Stimulated activated CD8-positive, alpha-beta memory T cell treated with anti-CD3 and anti-CD28 coated beads, Interleukin-12 subunit alpha, Interleukin-12 subunit beta, amount 100 ng/mL, for 4 hours (primary cell): ENCODE results near the gene COL17A1.

Experiments used
- DNase-seq: peaks from one replicate; pipeline ENCODE4 v3.0.0-alpha.2; 2020; ENCODE audit warnings: low read depth

Gene COL17A1

GRCh38 chr10:104096692-104097091 lies 11.0 kb upstream of the COL17A1 start:
- no peak for DNase-seq

- DNase-seq = no peak
Measured at GRCh38 chr10:104092749-104093148, 7.1 kb upstream of the COL17A1 start.

- DNase-seq = no peak
Measured at GRCh38 chr10:104090611-104091010, 4.9 kb upstream of the COL17A1 start.

GRCh38 chr10:104089621-104090020 lies 3.9 kb upstream of the COL17A1 start:
- no peak for DNase-seq

GRCh38 chr10:104088239-104088638 lies 2.6 kb upstream of the COL17A1 start:
- no peak for DNase-seq

- no peak for DNase-seq
Measured at GRCh38 chr10:104084482-104085142, 1.1 kb downstream of the COL17A1 start.

GRCh38 chr10:104081998-104082397 lies 3.7 kb downstream of the COL17A1 start:
- no peak for DNase-seq

GRCh38 chr10:104080762-104081161 lies 4.9 kb downstream of the COL17A1 start:
- DNase-seq = no peak

GRCh38 chr10:104077663-104078151 lies 8.0 kb downstream of the COL17A1 start:
- no peak for DNase-seq

- no peak for DNase-seq
Measured at GRCh38 chr10:104077247-104077646, 8.4 kb downstream of the COL17A1 start.

GRCh38 chr10:104076743-104077160 lies 8.9 kb downstream of the COL17A1 start:
- no peak for DNase-seq

- no peak for DNase-seq
Measured at GRCh38 chr10:104074505-104074904, 11.2 kb downstream of the COL17A1 start.

- DNase-seq = no peak
Measured at GRCh38 chr10:104072786-104073185, 12.9 kb downstream of the COL17A1 start.

- DNase-seq = no peak
Measured at GRCh38 chr10:104069613-104070012, 16.1 kb downstream of the COL17A1 start.

GRCh38 chr10:104067525-104067924 lies 18.2 kb downstream of the COL17A1 start:
- DNase-seq = no peak

GRCh38 chr10:104066945-104067344 lies 18.7 kb downstream of the COL17A1 start:
- DNase-seq = no peak

GRCh38 chr10:104065748-104066147 lies 19.9 kb downstream of the COL17A1 start:
- DNase-seq = no peak

GRCh38 chr10:104061196-104061595 lies 24.5 kb downstream of the COL17A1 start:
- DNase-seq = no peak

GRCh38 chr10:104059364-104059763 lies 26.3 kb downstream of the COL17A1 start:
- no peak for DNase-seq

- no peak for DNase-seq
Measured at GRCh38 chr10:104057717-104058116, 28.0 kb downstream of the COL17A1 start.

GRCh38 chr10:104056619-104057273 lies 28.9 kb downstream of the COL17A1 start:
- no peak for DNase-seq

- no peak for DNase-seq
Measured at GRCh38 chr10:104054430-104054829, 31.2 kb downstream of the COL17A1 start.

- DNase-seq = no peak
Measured at GRCh38 chr10:104053201-104053600, 32.5 kb downstream of the COL17A1 start.

- DNase-seq = no peak
Measured at GRCh38 chr10:104052431-104052830, 33.2 kb downstream of the COL17A1 start.
